Activated CD8-positive, alpha-beta memory T cell treated with anti-CD3 and anti-CD28 coated beads, Interleukin-2, amount 10 ng/mL, durations not matched to agents 7 days and 5 days (primary cell): ENCODE results near the gene C2orf81. TPM values are rescaled to one million over a fixed set of nuclear protein-coding genes. Genes with fewer than 3 reads are reported as not detected.
"Not testable (repeated sequence)": the region's sequence is repeated elsewhere in the genome, so short reads cannot be mapped to it uniquely, and the experiment has no call there.

Source experiments
- ATAC-seq: fragments of 150-1000 bp; cut with Tn5 transposase; one replicate; pipeline ENCODE4 v1.10.0; 2021; ENCODE audit warnings: moderate library complexity
- CTCF ChIA-PET: fragments of 350-600 bp; sonication (Branson Sonifier 250); formaldehyde crosslinking; loops from one replicate; lab custom pipeline; 2021; ENCODE audit warnings: antibody characterized with exemption; lab: Charles Lee
- DNase-seq: peaks from one replicate; pipeline ENCODE4 v3.0.0-alpha.2; 2020
- H3K27ac Mint-ChIP-seq: one replicate; pipeline ENCODE4 v1.8.0; 2021; ENCODE audit warnings: mild to moderate bottlenecking, mixed read lengths
- H3K27me3 Mint-ChIP-seq: one replicate; pipeline ENCODE4 v1.8.0; 2021; ENCODE audit warnings: mixed read lengths
- H3K36me3 Mint-ChIP-seq: one replicate; pipeline ENCODE4 v1.8.0; 2021; ENCODE audit warnings: mild to moderate bottlenecking, mixed read lengths
- H3K4me1 Mint-ChIP-seq: one replicate; pipeline ENCODE4 v1.8.0; 2021; ENCODE audit warnings: mixed read lengths
- H3K4me3 Mint-ChIP-seq: one replicate; pipeline ENCODE4 v1.8.0; 2021; ENCODE audit warnings: mild to moderate bottlenecking, moderate library complexity, mixed read lengths
- H3K9me3 Mint-ChIP-seq: one replicate; pipeline ENCODE4 v1.8.0; 2022; ENCODE audit warnings: low read depth, mixed read lengths
- total RNA-seq, 2 experiments: library from RNA; stranded (reverse); gene quantifications; one replicate each; pipeline ENCODE4 v1.2.3, GENCODE V29; 2021

C2orf81 gene
- total RNA-seq, 2 experiments from 2014 or later = 0.93 to 1.8 TPM

DNA sequence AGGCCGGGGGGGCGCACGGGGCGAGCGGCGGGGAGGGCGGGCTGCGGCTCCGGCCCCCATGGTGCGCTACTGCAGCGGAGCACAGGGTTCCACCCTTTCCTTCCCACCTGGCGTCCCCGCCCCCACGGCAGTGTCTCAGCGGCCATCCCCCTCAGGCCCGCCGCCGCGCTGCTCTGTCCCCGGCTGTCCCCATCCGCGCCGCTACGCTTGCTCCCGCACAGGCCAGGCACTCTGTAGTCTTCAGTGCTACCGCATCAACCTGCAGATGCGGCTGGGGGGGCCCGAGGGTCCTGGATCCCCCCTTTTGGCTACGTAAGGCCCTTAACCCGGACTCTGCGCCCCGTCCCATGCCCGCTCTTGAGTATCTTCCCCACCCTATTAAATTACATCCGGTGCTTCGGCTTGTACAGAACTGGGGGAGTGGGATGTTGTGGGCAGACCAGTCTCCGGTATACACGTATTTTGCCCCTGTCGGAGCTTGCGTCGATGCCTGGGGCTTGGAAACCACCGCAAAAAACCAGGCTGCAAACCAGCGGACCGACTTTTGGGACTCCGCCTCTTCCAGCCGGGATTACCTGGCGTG lies 36.2 kb upstream of the C2orf81 start:
- Mint-ChIP-seq H3K4me3 (peak overlapping the region; percentile 94), H3K36me3 (peaks cover 10% of the 10 kb centered on the region), H3K4me1 (peaks cover 55% of the 10 kb centered on the region), H3K9me3 (no peaks in the 10 kb centered on the region), H3K27me3 (no peaks in the 10 kb centered on the region), H3K27ac (peak overlapping the region; percentile 95)
- ATAC-seq (peak; percentile 42), DNase-seq (peak; percentile 91)
- CTCF ChIA-PET = interaction anchor here (1.0 to 7.4 kb wide), 9 partner anchors 10 to 259 kb away, joined by 3 to 66 read pairs (median 7); partner anchors contain the start of genes AUP1, CCDC142, HTRA2 and MRPL53

DNA sequence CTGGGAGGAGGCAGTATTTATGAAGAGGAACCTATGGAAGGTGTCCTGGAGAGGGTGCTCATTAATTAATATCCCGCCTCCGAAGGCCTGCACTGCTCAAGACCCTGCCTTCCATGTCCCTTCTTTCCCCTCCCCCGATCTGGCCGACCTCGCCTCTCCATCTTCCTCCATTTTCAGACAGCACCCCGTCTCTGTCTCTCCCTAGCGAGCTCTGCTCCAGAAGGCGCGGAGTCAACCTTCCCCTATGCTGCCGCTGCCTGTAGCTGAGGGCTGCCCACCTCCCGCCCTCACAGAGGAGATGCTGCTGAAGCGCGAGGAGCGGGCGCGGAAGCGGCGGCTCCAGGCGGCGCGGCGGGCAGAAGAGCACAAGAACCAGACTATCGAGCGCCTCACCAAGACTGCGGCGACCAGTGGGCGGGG lies 35.7 kb upstream of the C2orf81 start:
- DNase-seq (no peak), ATAC-seq (no peak)
- CTCF ChIA-PET = interaction anchor here (1.2 to 7.4 kb wide), 8 partner anchors 9 to 109 kb away, joined by 3 to 66 read pairs (median 10); partner anchors contain the start of genes AUP1, CCDC142, HTRA2 and MOGS
- peak overlapping the region; percentile 95 for H3K27ac Mint-ChIP-seq
- H3K36me3 Mint-ChIP-seq = peaks cover 9% of the 10 kb centered on the region
- peaks cover 59% of the 10 kb centered on the region for H3K4me1 Mint-ChIP-seq
- no peaks in the 10 kb centered on the region for H3K9me3 Mint-ChIP-seq
- peak overlapping the region; percentile 94 for H3K4me3 Mint-ChIP-seq
- H3K27me3 Mint-ChIP-seq = no peaks in the 10 kb centered on the region

DNA sequence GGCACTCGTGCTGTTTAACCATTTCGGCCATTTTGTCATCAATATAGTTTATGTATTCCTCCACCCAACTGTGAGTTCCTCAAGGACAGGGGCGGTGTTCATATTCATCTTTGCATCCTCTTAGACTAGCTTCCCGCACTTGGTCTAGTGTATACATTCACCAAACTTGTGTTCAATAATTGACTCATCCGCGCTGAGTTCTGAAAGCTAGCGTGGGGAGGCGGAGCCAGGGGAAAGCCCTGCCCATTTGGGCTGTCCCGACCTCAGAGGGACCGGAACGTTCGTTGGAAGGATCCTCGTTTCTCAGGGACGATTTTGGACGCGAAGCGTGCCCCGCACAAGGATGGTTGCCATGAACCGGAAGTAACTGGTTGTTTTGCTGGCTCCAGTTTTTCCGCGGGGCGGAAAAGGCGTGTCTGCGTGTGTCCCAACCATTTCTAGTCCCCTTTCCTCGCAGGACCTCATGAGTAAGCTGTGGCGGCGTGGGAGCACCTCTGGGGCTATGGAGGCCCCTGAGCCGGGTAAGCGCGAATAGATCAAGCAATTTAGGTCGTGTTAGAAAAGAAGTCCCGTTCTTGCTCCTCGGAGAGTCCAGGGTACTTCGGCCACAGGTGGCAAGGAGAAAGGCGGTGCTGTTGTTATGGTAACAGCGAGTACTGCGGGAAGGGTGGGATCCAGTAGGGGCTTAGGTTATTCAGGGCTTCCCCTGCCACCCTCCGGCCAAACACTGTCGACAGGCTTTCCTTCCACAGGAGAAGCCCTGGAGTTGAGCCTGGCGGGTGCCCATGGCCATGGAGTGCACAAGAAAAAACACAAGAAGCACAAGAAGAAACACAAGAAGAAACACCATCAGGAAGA lies 33.5 kb upstream of the C2orf81 start, which contains the start of gene INO80B:
Gene INO80B (plus strand): TSS at position 434 of the 858 bp plus-strand sequence. CDS start 30 bp downstream, at position 464.
- Mint-ChIP-seq H3K4me1 (peaks cover 54% of the 10 kb centered on the region), H3K27me3 (no peaks in the 10 kb centered on the region), H3K9me3 (no peaks in the 10 kb centered on the region), H3K27ac (peak within 1 kb of the TSS; percentile 89), H3K4me3 (peak within 1 kb of the TSS; percentile 94), H3K36me3 (peaks cover 4% of the 10 kb centered on the region)
- ATAC-seq (peak; percentile 53), DNase-seq (peak; percentile 98)
- CTCF ChIA-PET = interaction anchor here (0.8 to 7.4 kb wide), 12 partner anchors 11 to 205 kb away, joined by 3 to 66 read pairs (median 4); partner anchors contain the start of genes C2orf81, CCDC142, LBX2 and MOGS

DNA sequence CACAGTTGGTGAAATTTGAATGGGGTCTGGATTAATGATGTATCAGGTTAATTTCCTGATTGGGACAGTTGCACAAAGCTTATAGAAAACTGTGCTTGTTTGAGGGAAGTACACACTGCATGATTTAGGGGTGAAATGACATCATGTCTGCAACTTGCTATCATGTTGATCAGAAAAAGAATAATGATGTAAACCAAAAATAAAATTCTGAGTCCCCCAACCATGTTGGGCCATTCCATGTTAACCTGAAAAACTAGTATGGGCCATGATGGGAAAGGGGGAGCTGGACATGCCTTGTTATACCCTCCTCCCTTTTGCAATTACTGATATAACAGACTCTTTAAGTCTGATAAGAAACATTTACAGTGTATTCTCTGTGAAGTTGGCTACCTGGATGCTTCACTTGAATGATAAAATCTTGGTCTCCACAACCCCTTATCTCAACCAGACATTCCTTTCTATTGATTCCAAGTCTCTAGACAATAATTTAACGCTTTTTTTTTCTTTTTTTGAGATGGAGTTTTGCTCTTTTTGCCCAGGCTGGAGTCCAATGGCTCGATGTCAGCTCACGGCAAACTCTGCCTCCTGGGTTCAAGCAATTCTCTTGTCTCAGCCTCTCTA lies 29.3 kb upstream of the C2orf81 start:
- Mint-ChIP-seq H3K4me3 (no peak overlapping the region), H3K4me1 (peaks cover 26% of the 10 kb centered on the region), H3K9me3 (no peaks in the 10 kb centered on the region), H3K27ac (no peak overlapping the region), H3K36me3 (peaks cover 1% of the 10 kb centered on the region), H3K27me3 (peaks cover 10% of the 10 kb centered on the region)
- CTCF ChIA-PET = interaction anchor here (1.2 kb wide), 1 partner anchor 43 kb away, joined by 3 read pairs; no protein-coding TSS in a partner anchor
- no peak for DNase-seq
- ATAC-seq = no peak

DNA sequence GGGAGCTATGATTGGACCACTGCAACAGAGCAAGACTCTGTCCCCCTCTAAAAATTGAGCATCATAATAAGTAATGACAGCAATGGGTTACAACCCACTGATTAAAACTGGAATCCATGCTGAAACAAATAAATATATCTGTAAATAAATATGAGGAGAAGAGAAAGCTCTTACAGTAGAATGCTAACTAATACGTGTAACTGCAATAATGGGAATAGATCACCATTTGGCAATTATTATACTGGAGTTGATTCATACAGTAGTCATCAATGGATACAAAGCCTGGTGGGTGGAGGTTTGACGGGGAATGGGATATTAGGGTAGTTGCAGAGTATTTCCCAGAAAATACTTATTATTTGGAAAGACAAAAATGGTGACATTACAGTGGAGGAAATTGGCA lies 27.4 kb upstream of the C2orf81 start:
- H3K9me3 Mint-ChIP-seq = no peaks in the 10 kb centered on the region
- no peak overlapping the region for H3K27ac Mint-ChIP-seq
- no peaks in the 10 kb centered on the region for H3K36me3 Mint-ChIP-seq
- no peak overlapping the region for H3K4me3 Mint-ChIP-seq
- DNase-seq (no peak), ATAC-seq (no peak)
- CTCF ChIA-PET = no interaction called here
- H3K4me1 Mint-ChIP-seq = peaks cover 13% of the 10 kb centered on the region
- H3K27me3 Mint-ChIP-seq = peaks cover 26% of the 10 kb centered on the region

DNA sequence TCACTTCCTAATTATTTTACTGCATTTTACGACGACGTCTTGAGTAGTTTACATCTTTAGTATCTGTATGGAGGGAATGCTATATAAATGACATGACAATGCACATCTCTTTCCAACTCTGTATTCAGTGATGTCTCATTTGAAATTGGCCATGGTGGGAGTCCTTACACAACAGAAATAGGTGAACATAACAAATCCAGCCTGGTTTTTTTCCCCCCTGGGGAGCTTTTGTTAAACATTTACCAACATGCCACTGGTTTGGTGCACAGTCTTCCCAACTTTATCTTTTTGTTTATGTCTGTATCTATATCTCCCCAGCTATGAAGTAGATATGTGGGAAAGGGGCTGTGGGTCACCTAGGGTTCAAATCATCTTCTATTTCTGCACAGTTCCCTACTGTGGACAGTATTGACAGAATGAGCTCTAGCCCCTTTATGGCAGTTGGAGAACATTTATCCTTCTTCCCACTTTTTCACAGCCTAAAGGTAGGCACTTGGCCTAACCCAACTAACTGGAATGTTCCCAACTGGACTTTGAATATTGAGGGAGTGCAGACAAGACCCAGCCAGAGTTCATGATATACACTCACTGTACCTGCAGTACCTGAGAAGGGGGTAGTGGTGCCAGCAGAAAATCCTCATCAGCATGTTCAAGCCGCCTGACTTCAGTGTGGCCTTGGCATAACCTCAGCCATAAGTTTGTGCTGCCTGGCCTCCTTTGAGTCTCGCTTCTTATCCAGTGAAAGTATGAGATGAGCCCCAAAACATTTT lies 26.0 kb upstream of the C2orf81 start:
- H3K4me1 Mint-ChIP-seq = peaks cover 4% of the 10 kb centered on the region
- H3K9me3 Mint-ChIP-seq = no peaks in the 10 kb centered on the region
- no peaks in the 10 kb centered on the region for H3K36me3 Mint-ChIP-seq
- no peak overlapping the region for H3K4me3 Mint-ChIP-seq
- CTCF ChIA-PET = no interaction called here
- DNase-seq = no peak
- no peak for ATAC-seq
- H3K27ac Mint-ChIP-seq = no peak overlapping the region
- peaks cover 31% of the 10 kb centered on the region for H3K27me3 Mint-ChIP-seq

DNA sequence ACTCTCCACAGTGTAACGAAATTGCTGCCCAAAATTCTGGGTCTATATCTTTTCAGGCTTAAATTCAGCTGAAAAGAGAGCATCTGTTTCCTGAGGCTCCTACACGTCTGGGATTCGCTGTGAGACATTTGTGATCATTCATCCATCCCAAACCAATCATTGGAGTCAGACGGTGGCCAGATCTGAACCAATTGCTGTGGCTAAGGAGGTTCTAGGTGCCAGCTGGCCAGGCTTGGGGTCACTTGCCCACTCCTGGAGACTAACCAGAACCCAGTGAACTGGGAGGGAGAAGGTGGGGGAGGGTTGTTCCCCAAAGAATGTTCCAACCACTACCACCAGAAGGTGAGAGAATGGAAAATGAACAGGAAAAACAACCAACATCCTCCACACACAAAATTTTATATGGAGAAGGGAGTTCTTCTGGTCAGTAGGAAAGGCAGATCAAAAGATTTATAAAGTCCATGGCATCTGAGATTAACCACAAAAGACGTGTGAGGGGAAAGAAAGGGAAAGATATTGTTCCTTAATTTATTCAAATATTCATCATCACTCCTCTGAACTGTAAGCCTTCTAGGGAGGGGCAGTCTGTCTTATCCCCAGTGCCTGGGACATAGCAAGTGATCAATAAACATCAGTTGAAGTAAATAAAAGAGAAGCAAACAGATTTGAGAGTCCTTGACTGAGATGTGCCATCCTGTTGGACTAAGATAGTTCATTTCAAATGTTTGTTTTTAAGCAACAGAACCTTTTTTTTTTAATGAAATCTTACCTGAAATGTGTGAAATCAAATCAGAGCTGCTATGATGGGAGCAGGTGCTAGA lies 23.3 kb upstream of the C2orf81 start:
- CTCF ChIA-PET = no interaction called here
- Mint-ChIP-seq H3K27me3 (peaks cover 52% of the 10 kb centered on the region), H3K4me1 (peaks cover 8% of the 10 kb centered on the region)

DNA sequence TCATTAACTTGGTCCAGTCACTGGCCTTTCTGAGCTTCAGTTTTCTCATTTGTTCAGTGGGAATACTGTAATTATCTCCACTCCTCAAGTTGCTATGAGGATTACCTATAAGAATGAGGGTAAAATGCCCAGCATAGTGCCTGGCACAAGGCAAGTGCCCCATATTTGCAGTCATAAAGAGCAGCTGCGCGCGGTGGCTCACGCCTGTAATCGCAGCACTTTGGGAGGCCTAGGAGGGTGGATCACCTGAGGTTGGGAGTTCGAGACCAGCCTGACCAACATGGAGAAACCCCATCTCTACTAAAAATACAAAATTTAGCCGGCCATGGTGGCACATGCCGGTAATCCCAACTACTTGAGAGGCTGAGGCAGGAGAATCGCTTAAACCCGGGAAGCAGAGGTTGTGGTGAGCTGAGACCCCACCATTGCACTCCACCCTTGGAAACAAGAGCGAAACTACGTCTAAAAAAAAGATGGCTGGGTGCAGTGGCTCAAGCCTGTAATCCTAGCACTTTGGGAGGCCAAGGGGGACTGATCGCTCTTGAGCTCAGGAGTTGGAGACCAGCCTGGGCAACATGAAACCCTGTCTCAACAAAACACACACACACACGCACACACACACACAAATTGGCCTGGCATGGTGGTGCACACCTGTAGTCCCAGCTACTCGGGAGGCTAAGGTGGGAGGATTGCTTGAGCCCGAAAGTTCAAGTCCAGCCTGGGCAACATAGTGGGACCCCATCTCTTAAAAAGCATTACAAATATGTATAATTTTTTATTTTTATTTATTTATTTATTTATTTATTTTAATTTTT lies 21.3 kb upstream of the C2orf81 start:
- H3K9me3 Mint-ChIP-seq, H3K4me1 Mint-ChIP-seq, CTCF ChIA-PET, H3K27ac Mint-ChIP-seq, DNase-seq, ATAC-seq, H3K36me3 Mint-ChIP-seq: not testable (repeated sequence)
- Mint-ChIP-seq H3K27me3 (peaks cover 67% of the 10 kb centered on the region), H3K4me3 (peak overlapping the region; percentile 50)

More for the DNA sequence above, 23.3 kb upstream of the C2orf81 start:
- DNase-seq (no peak), ATAC-seq (no peak)
- no peaks in the 10 kb centered on the region for H3K36me3 Mint-ChIP-seq
- no peak overlapping the region for H3K4me3 Mint-ChIP-seq
- H3K27ac Mint-ChIP-seq = no peak overlapping the region
- H3K9me3 Mint-ChIP-seq = no peaks in the 10 kb centered on the region

DNA sequence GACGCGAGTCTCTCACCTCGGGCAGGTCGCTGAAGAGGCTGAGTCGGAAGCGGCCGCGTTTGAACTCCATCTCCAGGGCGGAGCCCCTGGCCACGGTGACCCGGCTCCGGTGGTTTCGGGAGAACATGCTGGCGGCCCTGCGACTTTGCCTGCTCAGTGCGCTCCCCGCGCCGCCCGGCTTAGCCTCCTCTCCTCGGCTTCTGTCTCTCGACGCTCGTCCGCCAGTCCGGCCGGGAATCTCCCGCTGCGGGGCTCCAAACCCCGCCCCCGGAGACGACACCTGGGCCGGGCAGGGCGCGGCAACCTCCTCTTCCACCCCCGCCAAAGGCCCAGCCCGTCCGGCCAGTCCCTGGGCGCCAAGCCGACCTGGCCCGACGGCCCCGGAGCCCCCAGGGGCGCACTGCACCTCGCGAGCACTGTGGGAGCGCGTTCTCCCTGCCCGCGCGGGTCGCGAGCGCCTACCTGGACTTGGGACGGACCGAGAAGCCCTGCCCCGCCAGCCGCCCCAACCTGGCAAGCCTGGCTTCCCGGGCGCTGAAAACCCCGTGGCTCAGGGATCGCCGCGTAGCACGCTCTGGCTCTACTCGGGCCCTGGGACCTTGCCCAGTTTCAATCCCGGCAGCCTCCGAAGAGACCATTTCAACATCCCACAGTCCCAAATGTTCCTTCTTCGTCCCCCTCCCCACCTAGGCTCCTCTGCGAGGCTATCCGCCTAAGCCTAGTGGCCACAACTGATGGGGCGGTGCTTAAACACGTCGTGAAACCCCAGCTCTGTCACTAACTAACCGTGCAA lies 20.5 kb upstream of the C2orf81 start, which contains the start of gene RTKN:
Gene RTKN (minus strand): TSS at position 248 of the 793 bp plus-strand sequence. CDS start 121 bp downstream, at position 127.
- Mint-ChIP-seq H3K9me3 (no peaks in the 10 kb centered on the region), H3K4me3 (peak within 1 kb of the TSS; percentile 50), H3K27me3 (peaks cover 62% of the 10 kb centered on the region), H3K36me3 (no peaks in the 10 kb centered on the region), H3K4me1 (peaks cover 10% of the 10 kb centered on the region), H3K27ac (no peak within 1 kb of the TSS)
- CTCF ChIA-PET = no interaction called here
- DNase-seq (no peak), ATAC-seq (peak; percentile 46)

DNA sequence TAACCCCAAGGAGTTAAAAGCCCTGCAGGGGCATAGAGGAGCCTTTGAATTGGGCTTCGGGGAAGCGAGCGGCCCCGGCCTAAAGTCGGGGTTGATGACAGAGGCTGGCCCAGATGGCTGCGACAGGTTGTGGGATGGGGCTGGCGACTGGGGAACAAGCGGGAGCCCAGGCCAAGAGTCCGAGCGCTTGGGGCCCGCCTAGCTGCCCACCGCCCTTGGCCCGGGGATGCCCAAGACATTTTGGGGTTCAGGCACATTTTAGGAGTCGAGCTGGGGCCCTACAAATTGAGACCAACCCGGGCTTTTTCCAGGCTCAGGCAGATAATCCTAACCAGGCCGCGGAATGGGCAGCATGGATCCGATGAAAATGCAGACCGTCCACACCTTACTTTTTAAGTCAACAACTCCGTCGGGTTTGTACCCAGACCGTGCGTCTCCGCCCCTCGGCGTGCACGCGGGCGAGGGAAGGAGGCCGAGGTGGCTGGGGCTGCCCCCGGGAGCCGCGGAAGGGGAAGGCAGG lies 19.8 kb upstream of the C2orf81 start:
- no peaks in the 10 kb centered on the region for H3K9me3 Mint-ChIP-seq
- peak overlapping the region; percentile 15 for H3K4me3 Mint-ChIP-seq
- ATAC-seq (no peak), DNase-seq (no peak)
- H3K36me3 Mint-ChIP-seq = no peaks in the 10 kb centered on the region
- no peak overlapping the region for H3K27ac Mint-ChIP-seq
- peaks cover 10% of the 10 kb centered on the region for H3K4me1 Mint-ChIP-seq
- CTCF ChIA-PET = interaction anchor here (1.0 kb wide), 1 partner anchor 15 kb away, joined by 3 read pairs; no protein-coding TSS in a partner anchor
- peaks cover 60% of the 10 kb centered on the region for H3K27me3 Mint-ChIP-seq
